ENCODE results near the gene TNNT2. TPM values are rescaled to one million over a fixed set of nuclear protein-coding genes. Genes with fewer than 3 reads are reported as not detected.

TNNT2 gene
- total and polyA plus RNA-seq, 2 of the 4 experiments (the other 2 are of a cell fraction), result 0.18 to 1.2 TPM

- Histone ChIP-seq H3K18ac (ENCODE audit: low read depth, low read length) (no peak overlapping the region), H2BK5ac (ENCODE audit: low read depth, low read length, poor library complexity, severe bottlenecking) (no peak overlapping the region), H4K8ac (ENCODE audit: low read depth in 2 of 2, low read length in 2 of 2) (no peak overlapping the region), H3K27me3 (ENCODE audit: control insufficient read depth, insufficient read depth, low read length) (peaks cover 89% of the 10 kb centered on the region), H2AK5ac (ENCODE audit: low read depth, low read length) (no peak overlapping the region), H2BK15ac (ENCODE audit: low read depth, low read length) (no peak overlapping the region), H3K4me1 (ENCODE audit: control insufficient read depth, insufficient read depth, low read length) (no peaks in the 10 kb centered on the region), H2BK120ac (ENCODE audit: low read depth, low read length) (no peak overlapping the region), H2AK9ac (replicated peaks; ENCODE audit: low read depth, low read length, poor library complexity) (no peak overlapping the region), H3K9me3 (ENCODE audit: control insufficient read depth, insufficient read depth, low read length) (no peaks in the 10 kb centered on the region), H3K14ac (replicated peaks; ENCODE audit: low read depth, low read length) (no peak overlapping the region), H3K4me2 (ENCODE audit: low read depth, low read length) (no peak overlapping the region), H3K79me1 (ENCODE audit: low read depth in 1 of 2, low read length in 2 of 2) (no peaks in the 10 kb centered on the region), H3K9ac (ENCODE audit: low read depth, low read length) (no peak overlapping the region), H3K36me3 (ENCODE audit: control insufficient read depth, insufficient read depth, low read length) (no peaks in the 10 kb centered on the region), H2BK20ac (ENCODE audit: low read depth, low read length) (no peak overlapping the region), H3K56ac (ENCODE audit: extremely low read depth, insufficient read depth, low read length) (no peak overlapping the region), H3K4me3 (ENCODE audit: insufficient read depth, low read depth, low read length) (no peak overlapping the region), H3K27ac (ENCODE audit: insufficient read depth, low read length) (no peak overlapping the region), H2AFZ (replicated peaks; ENCODE audit: low read length, poor library complexity) (no peak overlapping the region), H3K4ac (ENCODE audit: low read depth, low read length) (no peak overlapping the region), H3K9me1 (ENCODE audit: insufficient read depth, low read length) (no peaks in the 10 kb centered on the region; the same call in 1 of the 2 replicates), H4K91ac (ENCODE audit: insufficient read depth, low read depth, low read length) (no peak overlapping the region), H3K23ac (ENCODE audit: low read depth, low read length) (no peak overlapping the region), H4K20me1 (ENCODE audit: insufficient read depth, low read length) (no peaks in the 10 kb centered on the region), H4K5ac (ENCODE audit: low read depth, low read length) (no peak overlapping the region)
- BruUV-seq (replicated peaks), result no TSS peak
- dilution Hi-C loops (cut with HindIII; ENCODE audit: low sequenced_read_pairs, unreplicated experiment), result no loop called here
- WGBS, 2 experiments (ENCODE audit: extremely low coverage in 2 of 2, insufficient read length in 1 of 2), result 88% methylated on average over 2 of the region's 6 CpGs; no CpG with 5 or more reads in 1 of the 2 experiments
- POLR2A ChIA-PET (ENCODE audit: unreplicated experiment), result no interaction called here
- ATAC-seq (ENCODE audit: low read depth) (no peak), DNase-seq (no peak)
- CTCF ChIA-PET, result no interaction called here
- intact Hi-C loops (cut with micrococcal nuclease), result no loop called here
- no peak for TF ChIP-seq FOS (IDR thresholded peaks at IDR 0.05; ENCODE audit: low read depth, low read length)
- no peak for TF ChIP-seq BHLHE40 (IDR thresholded peaks at IDR 0.05; ENCODE audit: low read depth, low read length)
- no peak for TF ChIP-seq RFX5 (IDR thresholded peaks at IDR 0.05; ENCODE audit: low read depth, low read length)
- no peak for TF ChIP-seq MXI1 (IDR thresholded peaks at IDR 0.05; ENCODE audit: borderline replicate concordance, low read depth, low read length)
- TF ChIP-seq MAFK (IDR thresholded peaks at IDR 0.05; ENCODE audit: low read depth, low read length), result no peak
- TF ChIP-seq RAD21 (IDR thresholded peaks at IDR 0.05; ENCODE audit: low read length), result no peak
- TF ChIP-seq POLR2A (IDR thresholded peaks at IDR 0.05; ENCODE audit: low read depth, low read length), result no peak
- TF ChIP-seq CHD1 (IDR thresholded peaks at IDR 0.05; ENCODE audit: low read depth, low read length), result no peak
- TF ChIP-seq CTCF (conservative IDR thresholded peaks at IDR 0.05; ENCODE audit: low read depth, low read length), result no peak
- no peak for TF ChIP-seq RCOR1 (IDR thresholded peaks at IDR 0.05; ENCODE audit: insufficient replicate concordance, low read length)
- no peak for TF ChIP-seq NFE2L2 (IDR thresholded peaks at IDR 0.05; ENCODE audit: low read depth, low read length)
- no peak for TF ChIP-seq SMC3 (IDR thresholded peaks at IDR 0.05; ENCODE audit: low read depth, low read length)
- TF ChIP-seq USF2 (IDR thresholded peaks at IDR 0.05; ENCODE audit: low read depth, low read length), result no peak
- no peak for TF ChIP-seq CEBPB (IDR thresholded peaks at IDR 0.05; ENCODE audit: low read depth, low read length)
- no peak for TF ChIP-seq MAZ (IDR thresholded peaks at IDR 0.05; ENCODE audit: borderline replicate concordance, low read depth, low read length)
- no peak for TF ChIP-seq ELK1 (IDR thresholded peaks at IDR 0.05; ENCODE audit: borderline replicate concordance, low read depth, low read length)
- in situ Hi-C loops (cut with MboI; ENCODE audit: low sequenced_read_pairs), result no loop called here
Observed at GRCh38 chr1:201369209-201369608, 8.3 kb downstream of the TNNT2 start.

Measured in IMR-90 (cell line).